Calu3 (cell line): ENCODE data around the gene TRIM44. TPM values are rescaled to one million over a fixed set of nuclear protein-coding genes. Genes with fewer than 3 reads are reported as not detected.
"Not testable (repeated sequence)": the region's sequence is repeated elsewhere in the genome, so short reads cannot be mapped to it uniquely, and the experiment has no call there.

ENCODE experiments used
- BruUV-seq: library from RNA; stranded (reverse); fragments of 400-500 nt; replicated peaks from 2 replicates; lab custom pipeline; 2021; lab: Mats Ljungman, UMichigan
- CTCF ChIA-PET: fragments of 300-600 bp; sonication (Branson Sonifier 250); formaldehyde crosslinking; loops from one replicate; lab custom pipeline; 2022; ENCODE audit warnings: antibody characterized with exemption; lab: Charles Lee
- DNase-seq: peaks from one replicate; pipeline ENCODE4 v3.0.0; 2022
- H3K27ac Mint-ChIP-seq: one replicate; pipeline ENCODE4 v1.8.0; 2022; ENCODE audit warnings: mixed read lengths; ENCODE audit not compliant: unreplicated experiment
- H3K27me3 Mint-ChIP-seq: one replicate; pipeline ENCODE4 v1.8.0; 2022; ENCODE audit warnings: mixed read lengths; ENCODE audit not compliant: unreplicated experiment
- H3K36me3 Mint-ChIP-seq: one replicate; pipeline ENCODE4 v1.8.0; 2022; ENCODE audit warnings: mild to moderate bottlenecking, moderate library complexity, mixed read lengths; ENCODE audit not compliant: insufficient read depth, unreplicated experiment
- H3K4me1 Mint-ChIP-seq: one replicate; pipeline ENCODE4 v1.8.0; 2022; ENCODE audit warnings: mild to moderate bottlenecking, low read depth, mixed read lengths; ENCODE audit not compliant: unreplicated experiment
- H3K4me3 Mint-ChIP-seq: one replicate; pipeline ENCODE4 v1.8.0; 2022; ENCODE audit warnings: mild to moderate bottlenecking, low read depth, moderate library complexity, mixed read lengths; ENCODE audit not compliant: unreplicated experiment
- H3K9me3 Mint-ChIP-seq: one replicate; pipeline ENCODE4 v1.8.0; 2022; ENCODE audit warnings: low read depth, mixed read lengths; ENCODE audit not compliant: unreplicated experiment
- CTCF ChIP-seq: fragments of 200-600 bp; IDR thresholded peaks from one replicate; pipeline ENCODE4 v1.8.0; 2022; ENCODE audit warnings: antibody characterized with exemption; ENCODE audit not compliant: unreplicated experiment
- intact Hi-C: fragments of 100-400 bp; cut with micrococcal nuclease; formaldehyde crosslinking; loops from one replicate; pipeline ENCODE4 v1.10.0; 2022; ENCODE audit not compliant: unreplicated experiment
- total RNA-seq: library from RNA; stranded (reverse); gene quantifications from 2 replicates; pipeline ENCODE4 v1.2.3, GENCODE V29; 2022

TRIM44 gene
- total RNA-seq, 1 experiment from 2014 or later, result 71.3 TPM

DNA sequence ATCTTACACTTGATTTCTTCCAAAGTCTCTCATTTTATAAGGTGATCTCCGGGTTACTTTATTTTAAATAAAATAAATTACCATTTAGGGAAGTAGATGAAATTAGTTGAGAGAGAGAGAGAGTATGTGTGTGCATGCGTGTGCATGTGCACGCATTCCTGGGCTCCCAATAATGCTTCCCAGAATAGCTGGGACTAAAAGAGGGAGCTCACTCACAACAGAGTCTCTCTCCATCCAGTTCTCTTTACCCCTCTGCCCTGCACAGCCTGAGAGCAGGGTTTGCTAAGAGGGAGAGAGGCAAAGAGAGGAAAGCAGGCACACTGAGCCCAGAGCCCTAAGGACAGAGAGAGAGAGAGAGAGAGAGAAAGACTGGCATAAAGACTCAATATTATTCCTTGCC is 11.3 kb upstream of the TRIM44 start:
- CTCF ChIA-PET, result no interaction called here
- Mint-ChIP-seq H3K4me1 (no peaks in the 10 kb centered on the region), H3K27ac (no peak overlapping the region), H3K9me3 (no peaks in the 10 kb centered on the region), H3K4me3 (no peak overlapping the region), H3K36me3 (no peaks in the 10 kb centered on the region), H3K27me3 (peaks cover 23% of the 10 kb centered on the region)
- no peak for TF ChIP-seq CTCF
- no TSS peak for BruUV-seq
- intact Hi-C loops, result no loop called here
- no peak for DNase-seq

GRCh38 chr11:35652786-35653185 is 9.8 kb upstream of the TRIM44 start:
- H3K4me1 Mint-ChIP-seq, H3K27ac Mint-ChIP-seq, intact Hi-C loops, BruUV-seq, H3K9me3 Mint-ChIP-seq, H3K4me3 Mint-ChIP-seq, H3K36me3 Mint-ChIP-seq, DNase-seq, CTCF ChIA-PET: not testable (repeated sequence)
- H3K27me3 Mint-ChIP-seq, result peaks cover 24% of the 10 kb centered on the region

DNA sequence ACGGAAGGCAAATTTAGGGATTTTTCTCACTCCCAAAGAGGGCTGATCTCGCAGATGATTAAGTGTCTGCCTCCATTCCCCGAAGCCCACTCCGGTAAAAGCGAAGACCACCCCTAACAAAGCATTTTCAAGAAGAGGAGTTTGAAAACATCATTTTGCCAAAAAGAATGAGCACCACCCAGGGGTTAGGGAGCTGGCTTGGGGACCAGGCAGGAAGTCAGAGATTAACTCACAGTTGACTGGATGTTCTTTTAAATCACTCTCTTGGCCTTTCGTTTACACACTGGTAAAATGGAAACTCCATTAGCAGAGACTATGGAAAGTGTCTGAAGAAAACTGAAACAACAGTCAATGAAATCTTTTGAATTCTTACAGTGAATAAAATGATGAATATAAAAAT is 7.9 kb upstream of the TRIM44 start:
- BruUV-seq, result no TSS peak
- TF ChIP-seq CTCF, result no peak
- H3K27ac Mint-ChIP-seq, result no peak overlapping the region
- H3K4me1 Mint-ChIP-seq, result no peaks in the 10 kb centered on the region
- H3K27me3 Mint-ChIP-seq, result peaks cover 19% of the 10 kb centered on the region
- no peak overlapping the region for H3K4me3 Mint-ChIP-seq
- CTCF ChIA-PET, result no interaction called here
- intact Hi-C loops, result no loop called here
- H3K36me3 Mint-ChIP-seq, result no peaks in the 10 kb centered on the region
- H3K9me3 Mint-ChIP-seq, result no peaks in the 10 kb centered on the region
- no peak for DNase-seq

DNA sequence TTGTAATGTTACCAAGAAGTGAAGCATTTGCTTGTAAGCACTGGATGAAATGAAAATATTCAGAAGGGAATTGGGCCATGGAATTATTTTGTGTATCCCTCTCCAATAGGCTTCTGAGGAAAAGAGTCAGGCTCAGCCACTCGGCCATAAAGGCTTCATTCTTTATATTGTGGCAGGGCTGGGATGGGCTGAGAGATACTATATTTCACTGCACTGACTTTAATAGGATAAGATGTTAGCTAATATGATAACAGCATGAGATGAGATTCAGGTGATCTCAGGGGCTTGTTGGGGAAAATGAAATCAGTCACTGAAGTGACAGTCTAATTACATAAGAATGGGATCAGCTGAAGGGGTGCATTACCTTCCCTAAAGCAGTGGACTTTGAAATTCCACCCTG is 7.3 kb upstream of the TRIM44 start:
- no peak for DNase-seq
- intact Hi-C loops, result no loop called here
- CTCF ChIA-PET, result no interaction called here
- Mint-ChIP-seq H3K27me3 (peaks cover 19% of the 10 kb centered on the region), H3K4me1 (no peaks in the 10 kb centered on the region), H3K4me3 (no peak overlapping the region), H3K27ac (no peak overlapping the region), H3K9me3 (no peaks in the 10 kb centered on the region), H3K36me3 (no peaks in the 10 kb centered on the region)
- no TSS peak for BruUV-seq
- no peak for TF ChIP-seq CTCF

DNA sequence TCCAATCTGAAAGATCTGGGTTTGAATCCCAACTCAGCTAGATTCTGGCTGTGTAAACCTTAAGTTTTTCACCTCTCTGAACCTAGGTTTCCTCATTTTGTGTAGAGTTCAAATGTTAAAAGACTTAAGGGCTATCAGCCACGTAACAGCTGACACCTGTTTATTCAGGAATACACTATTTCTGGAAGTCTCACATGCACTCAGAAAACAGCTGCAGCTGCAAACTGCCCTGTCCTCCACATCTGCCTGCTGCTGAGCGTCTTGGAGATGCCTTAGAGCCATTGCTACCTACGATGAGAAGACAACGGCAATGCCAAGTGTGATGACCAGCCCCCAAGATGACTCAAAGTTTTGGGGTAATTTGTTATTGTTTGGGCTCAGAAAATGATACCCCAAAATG is 6.7 kb upstream of the TRIM44 start:
- H3K4me3 Mint-ChIP-seq, result no peak overlapping the region
- H3K4me1 Mint-ChIP-seq, result no peaks in the 10 kb centered on the region

More for the DNA sequence above, 6.7 kb upstream of the TRIM44 start:
- CTCF ChIA-PET, result no interaction called here
- no peaks in the 10 kb centered on the region for H3K36me3 Mint-ChIP-seq
- H3K9me3 Mint-ChIP-seq, result no peaks in the 10 kb centered on the region
- BruUV-seq, result no TSS peak
- peaks cover 19% of the 10 kb centered on the region for H3K27me3 Mint-ChIP-seq
- intact Hi-C loops, result no loop called here
- H3K27ac Mint-ChIP-seq, result no peak overlapping the region
- no peak for DNase-seq
- no peak for TF ChIP-seq CTCF
